HCT116 (cell line): ENCODE results near the gene LDLRAD4.

Source experiments
- CBX3 ChIP-seq: IDR thresholded peaks from 2 replicates; pipeline ENCODE4 v1.6.1; 2012; ENCODE audit warnings: low read depth
- POLR2A ChIP-seq: IDR thresholded peaks from 2 replicates; pipeline ENCODE4 v1.7.0; 2011; ENCODE audit warnings: borderline replicate concordance; ENCODE audit not compliant: insufficient read depth, insufficient read length; ENCODE audit errors: extremely low read depth
- TF ChIP-seq, protein P1 (sequence below), 3 experiments: fragments of 200-600 bp in 1 of 3; sonication (generic) in 1 of 3; IDR thresholded peaks in 2 of 3; conservative IDR thresholded peaks in 1 of 3; 2 replicates each; pipeline ENCODE4 v1.5.1; 2012 to 2017; ENCODE audit warnings: low read depth in 2 of 3, low read length in 2 of 3, antibody characterized with exemption in 1 of 3, borderline replicate concordance in 1 of 3, control low read depth in 1 of 3, mild to moderate bottlenecking in 1 of 3, mixed read lengths in 1 of 3, mixed run types in 1 of 3, moderate library complexity in 1 of 3; ENCODE audit not compliant: insufficient read depth in 1 of 3

GRCh38 chr18:13516855-13517254 lies 298.3 kb downstream of the LDLRAD4 start:
- TF ChIP-seq POLR2A = no peak
- TF ChIP-seq, protein P1, sequence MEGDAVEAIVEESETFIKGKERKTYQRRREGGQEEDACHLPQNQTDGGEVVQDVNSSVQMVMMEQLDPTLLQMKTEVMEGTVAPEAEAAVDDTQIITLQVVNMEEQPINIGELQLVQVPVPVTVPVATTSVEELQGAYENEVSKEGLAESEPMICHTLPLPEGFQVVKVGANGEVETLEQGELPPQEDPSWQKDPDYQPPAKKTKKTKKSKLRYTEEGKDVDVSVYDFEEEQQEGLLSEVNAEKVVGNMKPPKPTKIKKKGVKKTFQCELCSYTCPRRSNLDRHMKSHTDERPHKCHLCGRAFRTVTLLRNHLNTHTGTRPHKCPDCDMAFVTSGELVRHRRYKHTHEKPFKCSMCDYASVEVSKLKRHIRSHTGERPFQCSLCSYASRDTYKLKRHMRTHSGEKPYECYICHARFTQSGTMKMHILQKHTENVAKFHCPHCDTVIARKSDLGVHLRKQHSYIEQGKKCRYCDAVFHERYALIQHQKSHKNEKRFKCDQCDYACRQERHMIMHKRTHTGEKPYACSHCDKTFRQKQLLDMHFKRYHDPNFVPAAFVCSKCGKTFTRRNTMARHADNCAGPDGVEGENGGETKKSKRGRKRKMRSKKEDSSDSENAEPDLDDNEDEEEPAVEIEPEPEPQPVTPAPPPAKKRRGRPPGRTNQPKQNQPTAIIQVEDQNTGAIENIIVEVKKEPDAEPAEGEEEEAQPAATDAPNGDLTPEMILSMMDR (IDR thresholded peaks at IDR 0.05 in 2 of 3, conservative IDR thresholded peaks at IDR 0.05 in 1 of 3; ENCODE audit: borderline replicate concordance in 1 of 3, insufficient read depth in 1 of 3, low read depth in 2 of 3, low read length in 2 of 3) = no peak
- no peak for TF ChIP-seq CBX3
